Fibroblast of skin of right quadriceps (primary cell): Measurements from ENCODE around the gene EPB41L3.
"Not testable (repeated sequence)": the region's sequence is repeated elsewhere in the genome, so short reads cannot be mapped to it uniquely, and the experiment has no call there.

ENCODE experiments used
- DNase-seq: peaks from one replicate; pipeline ENCODE4 v3.0.0-alpha.2; 2013

EPB41L3 gene

GRCh38 chr18:5530629-5531178 lies 13.1 kb downstream of the EPB41L3 start:
- no peak for DNase-seq

- DNase-seq: no peak
Measured at GRCh38 chr18:5529471-5529870, 14.3 kb downstream of the EPB41L3 start.

GRCh38 chr18:5527603-5528002 lies 16.2 kb downstream of the EPB41L3 start:
- peak; percentile 91 for DNase-seq

GRCh38 chr18:5524660-5525059 lies 19.1 kb downstream of the EPB41L3 start:
- DNase-seq: no peak

- no peak for DNase-seq
Measured at GRCh38 chr18:5521000-5521399, 22.8 kb downstream of the EPB41L3 start.

- DNase-seq: no peak
Measured at GRCh38 chr18:5520464-5520863, 23.3 kb downstream of the EPB41L3 start.

- peak; percentile 11 for DNase-seq
Measured at GRCh38 chr18:5519448-5520298, 24.1 kb downstream of the EPB41L3 start.

- peak; percentile 38 for DNase-seq
Measured at GRCh38 chr18:5518899-5519371, 24.9 kb downstream of the EPB41L3 start.

GRCh38 chr18:5518179-5518770 lies 25.5 kb downstream of the EPB41L3 start:
- no peak for DNase-seq

GRCh38 chr18:5516841-5517240 lies 27.0 kb downstream of the EPB41L3 start:
- DNase-seq: no peak

GRCh38 chr18:5515011-5515784 lies 28.6 kb downstream of the EPB41L3 start:
- peak; percentile 3 for DNase-seq

- DNase-seq: no peak
Measured at GRCh38 chr18:5513947-5514346, 29.9 kb downstream of the EPB41L3 start.

GRCh38 chr18:5512176-5512575 lies 31.6 kb downstream of the EPB41L3 start:
- DNase-seq: no peak

- not testable (repeated sequence) for DNase-seq
Measured at GRCh38 chr18:5511541-5511940, 32.3 kb downstream of the EPB41L3 start.

GRCh38 chr18:5510135-5510846 lies 33.5 kb downstream of the EPB41L3 start:
- peak; percentile 58 for DNase-seq

- no peak for DNase-seq
Measured at GRCh38 chr18:5508821-5509220, 35.0 kb downstream of the EPB41L3 start.

- no peak for DNase-seq
Measured at GRCh38 chr18:5507756-5508155, 36.0 kb downstream of the EPB41L3 start.

GRCh38 chr18:5506174-5506573 lies 37.6 kb downstream of the EPB41L3 start:
- no peak for DNase-seq

GRCh38 chr18:5503740-5504139 lies 40.1 kb downstream of the EPB41L3 start:
- peak; percentile 49 for DNase-seq

- no peak for DNase-seq
Measured at GRCh38 chr18:5500158-5500939, 43.4 kb downstream of the EPB41L3 start.

- DNase-seq: no peak
Measured at GRCh38 chr18:5498452-5498851, 45.3 kb downstream of the EPB41L3 start.

GRCh38 chr18:5496305-5496704 lies 47.5 kb downstream of the EPB41L3 start:
- DNase-seq: no peak
